ENCODE measurements around the gene KRT82. TPM values are rescaled to one million over a fixed set of nuclear protein-coding genes. Genes with fewer than 3 reads are reported as not detected.
"Not testable (repeated sequence)": the region's sequence is repeated elsewhere in the genome, so short reads cannot be mapped to it uniquely, and the experiment has no call there.

KRT82 gene
- total RNA-seq, 4 donors from 2014 or later, result 0.46 to 10.3 TPM; not detected in 2

- intact Hi-C loops (cut with DNase I; ENCODE audit: low total_unique reads), result no loop called here
- 75 to 78% methylated on average over 9 of the region's 10 CpGs for WGBS, 2 donors
- no peak for DNase-seq (ENCODE audit: low spot score in 2 of 2)
- H3K4me3 ChIP-seq (ENCODE audit: low read depth, poor library complexity, severe bottlenecking), result no peak overlapping the region
- TF ChIP-seq CTCF (IDR thresholded peaks at IDR 0.05), result no peak
- no peak for TF ChIP-seq POLR2A (IDR thresholded peaks at IDR 0.05)
These were observed 5.7 kb upstream of the KRT82 start for GRCh38 chr12:52411815-52412214.

GRCh38 chr12:52410589-52411248, 4.6 kb upstream of the KRT82 start:
- H3K4me3 ChIP-seq (ENCODE audit: low read depth, poor library complexity, severe bottlenecking); DNase-seq (ENCODE audit: low spot score in 2 of 2); intact Hi-C loops (cut with DNase I; ENCODE audit: low total_unique reads): not testable (repeated sequence)
- 86 to 100% methylated on average over 1 of the region's 1 CpG for WGBS, 2 donors

- 84 to 96% methylated on average over 5 of the region's 5 CpGs for WGBS, 2 donors
- no peak for DNase-seq (ENCODE audit: low spot score in 2 of 2)
- TF ChIP-seq POLR2A (IDR thresholded peaks at IDR 0.05) (no peak), CTCF (IDR thresholded peaks at IDR 0.05) (no peak)
- intact Hi-C loops (cut with DNase I; ENCODE audit: low total_unique reads), result no loop called here
- no peak overlapping the region for H3K4me3 ChIP-seq (ENCODE audit: low read depth, poor library complexity, severe bottlenecking)
These were observed 1.8 kb upstream of the KRT82 start for GRCh38 chr12:52407918-52408317.

DNA sequence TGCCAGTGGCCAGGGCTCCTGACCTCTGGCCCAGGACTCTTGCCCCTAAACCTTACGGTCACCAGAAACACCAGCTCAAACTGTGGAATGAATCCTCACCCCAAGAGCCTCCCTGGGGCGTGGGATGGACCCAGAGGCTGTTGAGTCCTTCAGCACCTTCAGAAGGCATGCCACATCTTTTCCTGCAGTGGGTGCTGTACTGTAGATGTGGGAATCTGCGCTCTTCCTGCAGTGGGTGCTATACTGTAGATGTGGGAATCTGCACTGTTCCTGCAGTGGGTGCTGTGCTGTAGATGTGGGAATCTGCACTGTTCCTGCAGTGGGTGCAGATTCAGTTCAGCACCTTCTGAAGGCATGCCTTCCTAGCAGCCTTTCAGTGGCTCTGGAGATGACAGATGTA, 1.2 kb downstream of the KRT82 start:
- intact Hi-C loops (cut with DNase I; ENCODE audit: low total_unique reads), result no loop called here
- TF ChIP-seq POLR2A (IDR thresholded peaks at IDR 0.05) (no peak), CTCF (IDR thresholded peaks at IDR 0.05) (no peak)
- no peak overlapping the region for H3K4me3 ChIP-seq (ENCODE audit: low read depth, poor library complexity, severe bottlenecking)
- 87 to 88% methylated on average over 3 of the region's 3 CpGs for WGBS, 2 donors
- no peak for DNase-seq (ENCODE audit: low spot score in 2 of 2)

DNA sequence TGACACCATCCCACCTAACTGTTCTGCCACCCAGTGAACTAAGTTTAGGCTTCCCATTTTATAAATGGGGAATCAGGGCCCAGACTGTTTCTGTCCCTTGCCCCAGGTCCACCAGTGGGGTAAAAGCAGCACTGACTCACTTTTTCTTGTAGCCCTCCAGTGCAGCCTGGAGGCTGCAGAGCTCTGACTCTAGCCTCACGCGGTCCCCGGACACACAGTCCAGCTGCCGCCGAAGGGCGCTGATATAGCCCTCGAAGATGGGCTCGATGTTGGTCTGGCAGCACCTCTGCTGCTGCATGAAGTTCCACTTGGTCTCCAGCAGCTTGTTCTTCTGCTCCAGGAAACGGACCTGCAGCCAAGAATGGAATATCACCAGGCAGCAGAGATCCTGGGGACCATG, 2.6 kb downstream of the KRT82 start:
- TF ChIP-seq POLR2A (IDR thresholded peaks at IDR 0.05) (no peak), CTCF (IDR thresholded peaks at IDR 0.05) (no peak)
- no peak overlapping the region for H3K4me3 ChIP-seq (ENCODE audit: low read depth, poor library complexity, severe bottlenecking)
- WGBS, 2 donors, result 90 to 91% methylated on average over 5 to 9 of the region's 9 CpGs
- intact Hi-C loops (cut with DNase I; ENCODE audit: low total_unique reads), result no loop called here
- DNase-seq (ENCODE audit: low spot score in 2 of 2), result no peak

GRCh38 chr12:52402873-52403540, 3.1 kb downstream of the KRT82 start:
- DNase-seq (ENCODE audit: low spot score in 2 of 2), result no peak
- intact Hi-C loops (cut with DNase I; ENCODE audit: low total_unique reads), result no loop called here

More at GRCh38 chr12:52402873-52403540, 3.1 kb downstream of the KRT82 start:
- TF ChIP-seq CTCF (IDR thresholded peaks at IDR 0.05), result no peak
- no peak for TF ChIP-seq POLR2A (IDR thresholded peaks at IDR 0.05)
- WGBS, 2 donors, result 53 to 70% methylated on average over 3 of the region's 3 CpGs
- H3K4me3 ChIP-seq (ENCODE audit: low read depth, poor library complexity, severe bottlenecking), result no peak overlapping the region

Measured in lower leg skin (tissue), 4 donors.